ENCODE measurements around the gene CNTN4. TPM values are rescaled to one million over a fixed set of nuclear protein-coding genes. Genes with fewer than 3 reads are reported as not detected.

Gene CNTN4
- total RNA-seq, 1 experiment from 2014 or later, result 1.6 TPM

DNA sequence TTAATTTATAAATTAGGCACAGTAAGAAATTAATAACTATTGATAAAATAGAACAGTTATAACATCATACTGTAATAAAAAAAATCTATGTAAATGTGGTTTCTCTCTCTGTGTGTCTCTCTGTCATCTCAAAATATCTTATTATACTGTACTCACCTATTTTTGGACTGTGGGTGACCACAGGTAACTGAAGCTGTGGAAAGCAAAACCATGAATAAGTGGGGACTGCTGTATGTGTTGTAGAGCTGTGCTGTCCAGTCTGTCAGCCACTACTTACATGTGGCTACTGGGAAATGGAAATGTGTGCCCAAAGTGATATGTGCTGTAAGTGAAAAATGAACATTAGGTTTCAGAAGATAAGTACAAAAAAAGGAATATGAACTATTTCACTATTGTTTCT lies 145.5 kb downstream of the CNTN4 start:
- Mint-ChIP-seq H3K4me1 (peaks cover 14 to 17% of the 10 kb centered on the region in 2 experiments), H3K27me3 (ENCODE audit: low read depth) (no peaks in the 10 kb centered on the region), H3K9me3 (no peaks in the 10 kb centered on the region), H3K27ac (no peak overlapping the region), H3K36me3 (ENCODE audit: insufficient read depth in 1 of 3, low read depth in 3 of 3) (no peaks in the 10 kb centered on the region), H3K4me3 (no peak overlapping the region)
- no peak overlapping the region for H3T11ph ChIP-seq (ENCODE audit: low read length)
- no peak for DNase-seq
- H4K5ac ChIP-seq (ENCODE audit: insufficient read length, low read depth, low read length), result no peak overlapping the region
- H2AK5ac ChIP-seq (ENCODE audit: insufficient read length, low read length), result no peak overlapping the region
- H3K23me2 ChIP-seq (ENCODE audit: insufficient read length, low read depth, low read length, poor library complexity, severe bottlenecking), result no peaks in the 10 kb centered on the region
- no peak overlapping the region for H2BK120ac ChIP-seq (ENCODE audit: low read depth, low read length, poor library complexity, severe bottlenecking)
- H4K91ac ChIP-seq (ENCODE audit: insufficient read length, low read depth, low read length), result no peak overlapping the region
- no peak overlapping the region for H3K56ac ChIP-seq (ENCODE audit: insufficient read length, low read depth, low read length)
- H2BK20ac ChIP-seq (ENCODE audit: low read depth, low read length, poor library complexity, severe bottlenecking), result no peak overlapping the region
- no peaks in the 10 kb centered on the region for H3K27me3 ChIP-seq (ENCODE audit: insufficient read depth, low read length)
- TF ChIP-seq CTCF (conservative IDR thresholded peaks at IDR 0.05), result no peak
- no peaks in the 10 kb centered on the region for H3K79me1 ChIP-seq (ENCODE audit: insufficient read depth, low read depth, low read length, poor library complexity, severe bottlenecking)
- no peak overlapping the region for H3K27ac ChIP-seq (ENCODE audit: insufficient read length, low read depth, low read length)
- H3K79me2 ChIP-seq (ENCODE audit: insufficient read depth, low read length), result no peaks in the 10 kb centered on the region
- H3K9me3 ChIP-seq (ENCODE audit: control insufficient read depth, low read depth, low read length), result no peaks in the 10 kb centered on the region
- H3K9ac ChIP-seq (ENCODE audit: extremely low read depth, insufficient read length, low read length), result no peak overlapping the region
- H3K4me2 ChIP-seq (ENCODE audit: insufficient read depth, insufficient read length, low read length), result no peak overlapping the region
- no peak overlapping the region for H4K8ac ChIP-seq (replicated peaks; ENCODE audit: insufficient read length, low read depth, low read length)
- no peak overlapping the region for H2BK12ac ChIP-seq (ENCODE audit: insufficient read length, low read depth, low read length)
- H3K4me1 ChIP-seq (ENCODE audit: insufficient read depth, low read length), result no peaks in the 10 kb centered on the region; the same call in 1 of the 2 replicates
- H3K23ac ChIP-seq (ENCODE audit: insufficient read length, low read depth, low read length), result no peak overlapping the region
- no peak overlapping the region for H2BK5ac ChIP-seq (ENCODE audit: insufficient read length, low read length)
- no peak overlapping the region for H3K18ac ChIP-seq (ENCODE audit: insufficient read length, low read depth, low read length)
- H2AFZ ChIP-seq (ENCODE audit: low read length), result no peak overlapping the region
- H4K20me1 ChIP-seq (ENCODE audit: control insufficient read depth, insufficient read depth, insufficient read length), result no peaks in the 10 kb centered on the region
- no peak overlapping the region for H3K14ac ChIP-seq (ENCODE audit: insufficient read depth, low read length)
- H3K4ac ChIP-seq (ENCODE audit: low read depth, low read length), result no peak overlapping the region
- H2BK15ac ChIP-seq (ENCODE audit: low read depth, low read length), result no peak overlapping the region

All from H9 (cell line).